ENCODE data around the gene PARD3B. TPM values are rescaled to one million over a fixed set of nuclear protein-coding genes. Genes with fewer than 3 reads are reported as not detected.

Gene PARD3B
- total RNA-seq, 4 donors from 2014 or later, result 32.8 to 69.6 (median 47.3) TPM

DNA sequence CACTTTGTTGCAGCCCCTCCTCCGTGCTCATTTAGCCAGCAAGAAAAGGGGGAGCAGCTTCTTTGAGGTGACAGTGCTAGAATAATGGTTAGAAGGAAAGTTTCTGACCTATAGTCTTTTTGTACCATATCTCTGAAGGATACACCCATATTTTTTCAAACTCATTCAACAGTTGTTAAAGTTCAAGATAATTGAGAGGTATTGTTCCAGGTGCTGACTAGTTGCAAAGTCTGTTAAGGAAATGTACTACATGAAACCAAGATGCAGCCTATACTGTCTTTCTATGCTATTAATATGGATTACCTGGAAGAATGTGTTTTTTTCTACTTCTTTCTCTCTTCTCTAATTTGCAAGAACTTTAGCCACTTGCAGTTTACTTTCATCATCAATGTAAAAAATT, 495.0 kb downstream of the PARD3B start:
- TF ChIP-seq, protein P1, sequence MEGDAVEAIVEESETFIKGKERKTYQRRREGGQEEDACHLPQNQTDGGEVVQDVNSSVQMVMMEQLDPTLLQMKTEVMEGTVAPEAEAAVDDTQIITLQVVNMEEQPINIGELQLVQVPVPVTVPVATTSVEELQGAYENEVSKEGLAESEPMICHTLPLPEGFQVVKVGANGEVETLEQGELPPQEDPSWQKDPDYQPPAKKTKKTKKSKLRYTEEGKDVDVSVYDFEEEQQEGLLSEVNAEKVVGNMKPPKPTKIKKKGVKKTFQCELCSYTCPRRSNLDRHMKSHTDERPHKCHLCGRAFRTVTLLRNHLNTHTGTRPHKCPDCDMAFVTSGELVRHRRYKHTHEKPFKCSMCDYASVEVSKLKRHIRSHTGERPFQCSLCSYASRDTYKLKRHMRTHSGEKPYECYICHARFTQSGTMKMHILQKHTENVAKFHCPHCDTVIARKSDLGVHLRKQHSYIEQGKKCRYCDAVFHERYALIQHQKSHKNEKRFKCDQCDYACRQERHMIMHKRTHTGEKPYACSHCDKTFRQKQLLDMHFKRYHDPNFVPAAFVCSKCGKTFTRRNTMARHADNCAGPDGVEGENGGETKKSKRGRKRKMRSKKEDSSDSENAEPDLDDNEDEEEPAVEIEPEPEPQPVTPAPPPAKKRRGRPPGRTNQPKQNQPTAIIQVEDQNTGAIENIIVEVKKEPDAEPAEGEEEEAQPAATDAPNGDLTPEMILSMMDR (IDR thresholded peaks at IDR 0.05; ENCODE audit: low read depth), result no peak

DNA sequence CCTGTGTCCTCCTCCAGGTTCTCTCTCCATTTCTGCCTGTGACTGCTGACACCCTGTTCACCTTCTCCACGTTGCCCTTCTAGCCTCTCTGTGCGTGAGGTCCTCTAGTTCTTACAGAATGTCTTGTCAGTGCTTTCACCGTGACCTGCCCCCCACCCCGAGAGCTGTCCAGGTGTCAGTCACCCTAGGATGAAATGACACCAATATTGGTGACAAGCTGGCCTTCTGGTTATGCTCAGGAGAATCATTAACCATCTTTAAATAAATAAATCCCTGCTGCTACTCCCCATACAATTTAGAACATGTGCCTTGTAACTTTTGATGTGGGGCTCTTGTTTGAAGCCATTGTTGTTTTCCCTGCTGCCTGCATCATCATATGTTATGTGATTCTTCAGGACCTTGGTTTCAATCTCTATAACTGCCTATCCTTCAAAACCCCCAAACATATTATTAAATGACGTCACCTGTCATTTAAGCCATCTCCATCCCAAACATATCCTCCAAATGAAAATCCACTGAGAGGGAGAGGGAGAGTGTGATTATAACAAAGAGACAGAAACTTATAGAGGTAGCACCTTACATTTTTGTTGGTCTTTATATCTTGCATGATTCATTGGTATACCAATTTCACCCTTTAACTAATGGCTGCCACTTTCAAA, 496.3 kb downstream of the PARD3B start:
- TF ChIP-seq, protein P1 (IDR thresholded peaks at IDR 0.05; ENCODE audit: low read depth), result no peak

DNA sequence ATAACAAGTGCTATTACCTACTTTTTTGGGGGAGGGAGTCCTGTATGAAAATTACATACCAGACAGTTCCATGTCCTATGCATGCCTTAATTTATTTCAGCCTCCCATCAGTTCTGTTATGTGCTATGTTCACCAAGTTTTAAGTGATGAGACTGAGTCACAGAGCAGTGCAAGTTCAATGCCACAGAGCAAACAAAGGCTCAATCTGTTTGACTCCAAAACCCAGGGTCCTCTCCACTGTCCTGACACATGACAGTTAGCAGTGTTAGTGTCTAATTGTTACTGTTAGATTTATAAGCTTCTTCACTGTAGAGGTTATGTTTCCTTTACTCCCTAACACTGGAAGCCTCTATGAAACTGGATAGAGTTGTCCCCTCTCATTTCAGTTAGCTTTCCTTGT, 498.0 kb downstream of the PARD3B start:
- TF ChIP-seq, protein P1 (IDR thresholded peaks at IDR 0.05; ENCODE audit: low read depth), result no peak

DNA sequence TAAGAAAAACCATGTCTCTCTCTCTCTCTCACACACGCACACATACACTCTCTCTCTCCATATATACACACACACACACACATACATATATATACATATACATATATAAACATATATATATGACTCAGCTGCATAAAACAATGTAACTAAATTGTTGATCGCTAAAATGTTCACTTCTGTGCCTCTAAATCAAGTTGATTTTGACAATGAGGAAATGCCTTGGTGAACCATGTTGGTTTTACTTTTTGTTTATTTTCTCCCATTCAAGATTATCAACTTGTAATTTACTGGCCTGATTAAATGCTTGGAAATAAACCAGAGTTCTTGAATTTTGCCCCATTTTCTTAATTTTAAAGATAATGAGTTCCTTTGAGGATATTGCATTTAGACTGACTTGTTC, 500.4 kb downstream of the PARD3B start:
- TF ChIP-seq, protein P1 (IDR thresholded peaks at IDR 0.05; ENCODE audit: low read depth), result no peak

DNA sequence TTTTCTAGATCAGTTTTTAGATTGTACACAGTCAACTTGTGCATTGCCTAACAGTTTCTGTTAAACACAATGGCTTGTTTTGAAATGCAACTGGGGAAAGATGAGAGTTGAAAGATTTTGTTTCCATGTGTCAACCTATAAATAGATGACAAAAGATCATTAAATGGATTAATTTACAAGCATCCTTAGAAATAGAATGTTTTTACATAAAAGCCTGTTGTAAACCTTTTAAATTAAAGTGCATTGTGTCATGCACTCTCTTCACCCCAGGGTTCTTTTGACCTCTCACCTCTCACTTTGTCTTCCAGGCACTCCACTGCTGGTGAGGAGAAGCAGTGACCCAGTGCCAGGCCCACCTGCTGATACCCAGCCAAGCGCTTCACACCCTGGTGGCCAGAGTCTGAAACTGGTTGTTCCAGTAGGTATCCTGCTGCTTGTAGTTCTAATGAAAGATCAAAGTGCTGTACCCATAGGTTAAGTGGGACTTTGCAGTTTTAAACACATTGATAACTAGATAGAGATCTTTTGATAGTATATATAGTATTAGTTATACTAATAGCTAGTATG, 502.1 kb downstream of the PARD3B start:
- TF ChIP-seq, protein P1 (IDR thresholded peaks at IDR 0.05; ENCODE audit: low read depth), result no peak

DNA sequence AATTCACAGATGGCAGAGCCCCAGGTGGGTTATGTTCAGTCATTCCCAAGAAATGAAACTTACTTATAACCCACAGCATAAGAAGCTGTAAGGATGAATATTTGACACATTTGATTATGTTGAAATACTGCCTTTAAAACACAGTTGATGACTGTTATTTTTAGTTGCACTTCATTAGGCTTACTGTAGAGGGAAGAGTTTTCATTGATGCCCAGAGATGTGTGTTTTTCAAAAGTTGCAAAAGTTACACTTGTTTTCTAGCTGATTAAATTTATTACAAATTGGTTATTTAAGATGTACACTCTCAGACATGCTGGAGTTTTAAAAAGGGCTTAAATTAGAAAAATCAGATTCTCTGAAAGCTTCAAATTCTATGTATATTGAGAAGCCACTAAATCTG, 506.1 kb downstream of the PARD3B start:
- TF ChIP-seq, protein P1 (IDR thresholded peaks at IDR 0.05; ENCODE audit: low read depth), result no peak

DNA sequence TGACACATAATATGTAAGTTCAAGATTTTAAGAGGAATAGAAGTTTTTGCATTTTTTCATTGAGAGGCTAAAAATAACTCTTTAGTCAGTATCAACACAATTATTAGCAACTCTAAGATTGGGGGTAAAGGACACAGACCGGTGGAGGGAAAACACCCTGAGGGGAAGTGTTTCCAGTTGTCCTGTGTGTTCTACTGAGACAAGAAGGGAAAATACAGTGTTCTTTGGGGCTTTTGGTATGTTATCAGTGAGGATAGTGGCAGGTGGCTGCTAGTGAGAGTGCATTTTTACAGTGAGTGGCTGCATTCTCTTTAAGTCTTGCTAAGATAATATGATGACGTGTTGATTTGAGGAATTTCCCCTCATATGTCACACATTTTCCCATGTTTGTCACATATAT, 507.5 kb downstream of the PARD3B start:
- TF ChIP-seq, protein P1 (IDR thresholded peaks at IDR 0.05; ENCODE audit: low read depth), result no peak

Measured in subcutaneous adipose tissue (tissue), 4 donors.